Kidney (tissue), 14 donors: Measurements from ENCODE around the gene HSPA6. TPM values are rescaled to one million over a fixed set of nuclear protein-coding genes. Genes with fewer than 3 reads are reported as not detected.

ENCODE experiments used
- DNase-seq, 5 donors: peaks; one replicate each; pipeline ENCODE4 v3.0.0-alpha.2; 2013 to 2020
- FAIRE-seq: peaks from 2 replicates; lab custom pipeline; 2012; peaks lifted over from hg19 to GRCh38; lab: Jason Lieb, UNC
- H3K27ac ChIP-seq, 2 donors: one replicate each; pipeline ENCODE4 v1.7.0; 2013; ENCODE audit warnings: low read depth in 2 of 2, low read length in 2 of 2, inconsistent platforms in 1 of 2
- H3K27me3 ChIP-seq: one replicate; pipeline ENCODE4 v1.7.1; 2013; ENCODE audit warnings: low read length, inconsistent platforms; ENCODE audit not compliant: control insufficient read depth, insufficient read depth
- H3K36me3 ChIP-seq, 3 donors: one replicate each; pipeline versions ENCODE4 v1.7.0 to v1.7.1; 2013; ENCODE audit warnings: low read length in 3 of 3, control low read depth in 1 of 3, inconsistent platforms in 1 of 3; ENCODE audit not compliant: insufficient read depth in 3 of 3, control insufficient read depth in 2 of 3
- H3K4me1 ChIP-seq, 3 donors: one replicate each; pipeline versions ENCODE4 v1.7.0 to v1.7.1; 2013; ENCODE audit warnings: low read length in 3 of 3, inconsistent platforms in 1 of 3, low read depth in 1 of 3; ENCODE audit not compliant: control insufficient read depth in 2 of 3, insufficient read depth in 2 of 3
- H3K4me3 ChIP-seq, 3 donors: one replicate each; pipeline versions ENCODE4 v1.7.0 to v1.8.1; 2013; ENCODE audit warnings: low read length in 3 of 3, control low read depth in 1 of 3, inconsistent platforms in 1 of 3
- H3K9ac ChIP-seq, 3 donors: one replicate each; pipeline versions ENCODE4 v1.7.0 to v1.7.1; 2013; ENCODE audit warnings: low read length in 3 of 3, control low read depth in 1 of 3, inconsistent platforms in 1 of 3
- H3K9me3 ChIP-seq, 3 donors: one replicate each; pipeline versions ENCODE4 v1.7.0 to v1.7.1; 2013; ENCODE audit warnings: low read length in 3 of 3, control low read depth in 1 of 3, inconsistent platforms in 1 of 3; ENCODE audit not compliant: control insufficient read depth in 2 of 3, insufficient read depth in 1 of 3
- CTCF ChIP-seq: IDR thresholded peaks from 3 replicates; pipeline ENCODE4 v1.5.1; 2012; ENCODE audit warnings: mild to moderate bottlenecking, moderate library complexity, borderline replicate concordance; ENCODE audit not compliant: insufficient read depth; ENCODE audit errors: extremely low read depth
- intact Hi-C: fragments of 100-400 bp; cut with DNase I; formaldehyde crosslinking; loops from one replicate; pipeline ENCODE4 v1.11.1; 2022
- polyA plus RNA-seq: library from polyadenylated mRNA; stranded (reverse); fragments of 350-450 nt; fragmentation: Illumina TruSeq; extraction: RNeasy Lipid Tissue Mini Kit (QIAGEN cat#74804); gene quantifications from one replicate; pipeline ENCODE4 v1.2.3, GENCODE V29; 2014; ENCODE audit warnings: low read depth, low replicate concordance; ENCODE audit not compliant: insufficient read depth
- total RNA-seq: library from RNA; stranded (reverse); fragmentation: NEBNext Ultra II Directional; extraction: Animal tissue kit (Norgen Biotek cat#: 25700); gene quantifications from one replicate; pipeline ENCODE4 v1.2.1, GENCODE V29; 2021
- donor health status: control.
- donor health status: control.
- donor health status: control.
- donor health status: control.
- donor health status: control.
- donor health status: DM: yes; HTN: yes; CAD: no.
- donor health status: Normal renal cell carcinoma (clear cell type).

HSPA6 gene
- total and polyA plus RNA-seq, 2 donors from 2014 or later = 2.6 to 5.5 TPM

- H3K27me3 ChIP-seq = no peaks in the 10 kb centered on the region
- no peaks in the 10 kb centered on the region for H3K4me1 ChIP-seq
- no peaks in the 10 kb centered on the region for H3K9me3 ChIP-seq
- H3K9ac ChIP-seq = no peak overlapping the region
- intact Hi-C loops = no loop called here
- TF ChIP-seq CTCF = peak; percentile 5
- no peak overlapping the region for H3K27ac ChIP-seq
- no peaks in the 10 kb centered on the region for H3K36me3 ChIP-seq
- no peak overlapping the region for H3K4me3 ChIP-seq
- no peak for DNase-seq
- FAIRE-seq = no peak
These were observed 39.7 kb upstream of the HSPA6 start for GRCh38 chr1:161484613-161485012.

- H3K36me3 ChIP-seq = no peaks in the 10 kb centered on the region
- intact Hi-C loops = no loop called here
- peak; percentile 45 for TF ChIP-seq CTCF
- H3K9me3 ChIP-seq = no peaks in the 10 kb centered on the region
- H3K27ac ChIP-seq = no peak overlapping the region
- no peak overlapping the region for H3K9ac ChIP-seq
- no peaks in the 10 kb centered on the region for H3K4me1 ChIP-seq
- no peak for FAIRE-seq
- H3K27me3 ChIP-seq = no peaks in the 10 kb centered on the region
- peak in 3 of 5 donors; percentile 32 to 75 (median 72) for DNase-seq
- H3K4me3 ChIP-seq = peak overlapping the region in 2 of 3 donors; percentile 5 to 9
These were observed 37.3 kb upstream of the HSPA6 start for GRCh38 chr1:161486806-161487741.

- Histone ChIP-seq H3K27me3 (no peaks in the 10 kb centered on the region), H3K4me3 (no peak overlapping the region), H3K9ac (no peak overlapping the region), H3K36me3 (no peaks in the 10 kb centered on the region), H3K27ac (no peak overlapping the region), H3K9me3 (no peaks in the 10 kb centered on the region), H3K4me1 (no peaks in the 10 kb centered on the region)
- intact Hi-C loops = no loop called here
- FAIRE-seq = no peak
- DNase-seq = no peak
- no peak for TF ChIP-seq CTCF
These were observed 32.9 kb upstream of the HSPA6 start for GRCh38 chr1:161491472-161491871.
